ENCODE data around the gene NDFIP2.

The NDFIP2 gene

GRCh38 chr13:79447141-79447540 is 33.8 kb upstream of the NDFIP2 start:
- H3K36me3 ChIP-seq (ENCODE audit: control insufficient read depth, insufficient read depth, low read length), result no peaks in the 10 kb centered on the region
- H3K4me3 ChIP-seq (ENCODE audit: insufficient read depth, low read depth, low read length), result no peak overlapping the region
- peaks cover 12% of the 10 kb centered on the region for H3K4me1 ChIP-seq (ENCODE audit: control insufficient read depth, insufficient read depth, low read length)
- no peak overlapping the region for H3K27ac ChIP-seq (ENCODE audit: insufficient read depth, low read depth, low read length, poor library complexity, severe bottlenecking)
- WGBS, 2 experiments, result 71 to 80% methylated on average over 4 of the region's 4 CpGs
- no peaks in the 10 kb centered on the region for H3K9me3 ChIP-seq (ENCODE audit: control insufficient read depth, low read length)
- no peaks in the 10 kb centered on the region for H3K27me3 ChIP-seq (ENCODE audit: control insufficient read depth, insufficient read depth, low read length, poor library complexity, severe bottlenecking)

GRCh38 chr13:79447741-79448140 is 33.2 kb upstream of the NDFIP2 start:
- no peaks in the 10 kb centered on the region for H3K27me3 ChIP-seq (ENCODE audit: control insufficient read depth, insufficient read depth, low read length, poor library complexity, severe bottlenecking)
- H3K9me3 ChIP-seq (ENCODE audit: control insufficient read depth, low read length), result no peaks in the 10 kb centered on the region
- H3K36me3 ChIP-seq (ENCODE audit: control insufficient read depth, insufficient read depth, low read length), result no peaks in the 10 kb centered on the region
- H3K4me1 ChIP-seq (ENCODE audit: control insufficient read depth, insufficient read depth, low read length), result peaks cover 12% of the 10 kb centered on the region
- no peak overlapping the region for H3K27ac ChIP-seq (ENCODE audit: insufficient read depth, low read depth, low read length, poor library complexity, severe bottlenecking)
- no peak overlapping the region for H3K4me3 ChIP-seq (ENCODE audit: insufficient read depth, low read depth, low read length)
- no CpG with 5 or more reads among the region's 2 CpGs for WGBS, 2 experiments

GRCh38 chr13:79448413-79448812 is 32.5 kb upstream of the NDFIP2 start:
- no peak overlapping the region for H3K4me3 ChIP-seq (ENCODE audit: insufficient read depth, low read depth, low read length)
- H3K9me3 ChIP-seq (ENCODE audit: control insufficient read depth, low read length), result no peaks in the 10 kb centered on the region
- no peaks in the 10 kb centered on the region for H3K36me3 ChIP-seq (ENCODE audit: control insufficient read depth, insufficient read depth, low read length)
- peaks cover 12% of the 10 kb centered on the region for H3K4me1 ChIP-seq (ENCODE audit: control insufficient read depth, insufficient read depth, low read length)
- H3K27me3 ChIP-seq (ENCODE audit: control insufficient read depth, insufficient read depth, low read length, poor library complexity, severe bottlenecking), result no peaks in the 10 kb centered on the region
- 88 to 100% methylated on average over 1 of the region's 1 CpG for WGBS, 2 experiments
- H3K27ac ChIP-seq (ENCODE audit: insufficient read depth, low read depth, low read length, poor library complexity, severe bottlenecking), result no peak overlapping the region

GRCh38 chr13:79450110-79450509 is 30.8 kb upstream of the NDFIP2 start:
- Histone ChIP-seq H3K4me1 (ENCODE audit: control insufficient read depth, insufficient read depth, low read length) (peaks cover 12% of the 10 kb centered on the region), H3K4me3 (ENCODE audit: insufficient read depth, low read depth, low read length) (no peak overlapping the region), H3K27ac (ENCODE audit: insufficient read depth, low read depth, low read length, poor library complexity, severe bottlenecking) (no peak overlapping the region), H3K27me3 (ENCODE audit: control insufficient read depth, insufficient read depth, low read length, poor library complexity, severe bottlenecking) (no peaks in the 10 kb centered on the region), H3K36me3 (ENCODE audit: control insufficient read depth, insufficient read depth, low read length) (no peaks in the 10 kb centered on the region), H3K9me3 (ENCODE audit: control insufficient read depth, low read length) (no peaks in the 10 kb centered on the region)
- 65 to 70% methylated on average over 4 of the region's 4 CpGs for whole genome bisulfite sequencing, 2 experiments

- Histone ChIP-seq H3K36me3 (ENCODE audit: control insufficient read depth, insufficient read depth, low read length) (no peaks in the 10 kb centered on the region), H3K27ac (ENCODE audit: insufficient read depth, low read depth, low read length, poor library complexity, severe bottlenecking) (no peak overlapping the region), H3K27me3 (ENCODE audit: control insufficient read depth, insufficient read depth, low read length, poor library complexity, severe bottlenecking) (no peaks in the 10 kb centered on the region), H3K4me1 (ENCODE audit: control insufficient read depth, insufficient read depth, low read length) (peaks cover 12% of the 10 kb centered on the region), H3K4me3 (ENCODE audit: insufficient read depth, low read depth, low read length) (no peak overlapping the region), H3K9me3 (ENCODE audit: control insufficient read depth, low read length) (no peaks in the 10 kb centered on the region)
- WGBS, 2 experiments, result 42 to 58% methylated on average over 3 of the region's 3 CpGs
These were observed 29.4 kb upstream of the NDFIP2 start for GRCh38 chr13:79451500-79451962.

- Histone ChIP-seq H3K9me3 (ENCODE audit: control insufficient read depth, low read length) (no peaks in the 10 kb centered on the region), H3K4me3 (ENCODE audit: insufficient read depth, low read depth, low read length) (no peak overlapping the region), H3K36me3 (ENCODE audit: control insufficient read depth, insufficient read depth, low read length) (no peaks in the 10 kb centered on the region), H3K27me3 (ENCODE audit: control insufficient read depth, insufficient read depth, low read length, poor library complexity, severe bottlenecking) (no peaks in the 10 kb centered on the region), H3K27ac (ENCODE audit: insufficient read depth, low read depth, low read length, poor library complexity, severe bottlenecking) (no peak overlapping the region), H3K4me1 (ENCODE audit: control insufficient read depth, insufficient read depth, low read length) (peaks cover 5% of the 10 kb centered on the region)
- WGBS, 2 experiments, result 77 to 100% methylated on average over 3 of the region's 3 CpGs
These were observed 28.6 kb upstream of the NDFIP2 start for GRCh38 chr13:79452239-79452913.

GRCh38 chr13:79455331-79455730 is 25.6 kb upstream of the NDFIP2 start:
- Histone ChIP-seq H3K4me3 (ENCODE audit: insufficient read depth, low read depth, low read length) (no peak overlapping the region), H3K27ac (ENCODE audit: insufficient read depth, low read depth, low read length, poor library complexity, severe bottlenecking) (no peak overlapping the region), H3K36me3 (ENCODE audit: control insufficient read depth, insufficient read depth, low read length) (no peaks in the 10 kb centered on the region), H3K27me3 (ENCODE audit: control insufficient read depth, insufficient read depth, low read length, poor library complexity, severe bottlenecking) (no peaks in the 10 kb centered on the region), H3K4me1 (ENCODE audit: control insufficient read depth, insufficient read depth, low read length) (peaks cover 5% of the 10 kb centered on the region), H3K9me3 (ENCODE audit: control insufficient read depth, low read length) (no peaks in the 10 kb centered on the region)
- WGBS, 2 experiments, result 87 to 91% methylated on average over 7 of the region's 7 CpGs

GRCh38 chr13:79456051-79456450 is 24.9 kb upstream of the NDFIP2 start:
- peaks cover 5% of the 10 kb centered on the region for H3K4me1 ChIP-seq (ENCODE audit: control insufficient read depth, insufficient read depth, low read length)
- H3K27ac ChIP-seq (ENCODE audit: insufficient read depth, low read depth, low read length, poor library complexity, severe bottlenecking), result no peak overlapping the region

GRCh38 chr13:79456656-79457365 is 24.1 kb upstream of the NDFIP2 start:
- Histone ChIP-seq H3K9me3 (ENCODE audit: control insufficient read depth, low read length) (no peaks in the 10 kb centered on the region), H3K36me3 (ENCODE audit: control insufficient read depth, insufficient read depth, low read length) (no peaks in the 10 kb centered on the region), H3K4me3 (ENCODE audit: insufficient read depth, low read depth, low read length) (no peak overlapping the region), H3K27me3 (ENCODE audit: control insufficient read depth, insufficient read depth, low read length, poor library complexity, severe bottlenecking) (no peaks in the 10 kb centered on the region), H3K27ac (ENCODE audit: insufficient read depth, low read depth, low read length, poor library complexity, severe bottlenecking) (no peak overlapping the region), H3K4me1 (ENCODE audit: control insufficient read depth, insufficient read depth, low read length) (peaks cover 1% of the 10 kb centered on the region)
- 94 to 98% methylated on average over 1 of the region's 1 CpG for WGBS, 2 experiments

More at GRCh38 chr13:79456051-79456450, 24.9 kb upstream of the NDFIP2 start:
- Histone ChIP-seq H3K9me3 (ENCODE audit: control insufficient read depth, low read length) (no peaks in the 10 kb centered on the region), H3K27me3 (ENCODE audit: control insufficient read depth, insufficient read depth, low read length, poor library complexity, severe bottlenecking) (no peaks in the 10 kb centered on the region), H3K36me3 (ENCODE audit: control insufficient read depth, insufficient read depth, low read length) (no peaks in the 10 kb centered on the region), H3K4me3 (ENCODE audit: insufficient read depth, low read depth, low read length) (no peak overlapping the region)
- WGBS, 2 experiments, result 89 to 100% methylated on average over 1 of the region's 1 CpG

- H3K9me3 ChIP-seq (ENCODE audit: control insufficient read depth, low read length), result no peaks in the 10 kb centered on the region
- no peaks in the 10 kb centered on the region for H3K36me3 ChIP-seq (ENCODE audit: control insufficient read depth, insufficient read depth, low read length)
- H3K27ac ChIP-seq (ENCODE audit: insufficient read depth, low read depth, low read length, poor library complexity, severe bottlenecking), result no peak overlapping the region
- H3K4me1 ChIP-seq (ENCODE audit: control insufficient read depth, insufficient read depth, low read length), result no peaks in the 10 kb centered on the region
- no peak overlapping the region for H3K4me3 ChIP-seq (ENCODE audit: insufficient read depth, low read depth, low read length)
- no peaks in the 10 kb centered on the region for H3K27me3 ChIP-seq (ENCODE audit: control insufficient read depth, insufficient read depth, low read length, poor library complexity, severe bottlenecking)
- no CpG with 5 or more reads among the region's 1 CpG for WGBS, 2 experiments
These were observed 23.6 kb upstream of the NDFIP2 start for GRCh38 chr13:79457390-79457789.

All from ectodermal cell (in vitro differentiated cells).